COR-L47 (cell line): Measurements from ENCODE around the gene SORCS2.

ENCODE experiments used
- DNase-seq: peaks from one replicate; lab custom pipeline; 2025; lab: John Stamatoyannopoulos, UW

Gene SORCS2

DNA sequence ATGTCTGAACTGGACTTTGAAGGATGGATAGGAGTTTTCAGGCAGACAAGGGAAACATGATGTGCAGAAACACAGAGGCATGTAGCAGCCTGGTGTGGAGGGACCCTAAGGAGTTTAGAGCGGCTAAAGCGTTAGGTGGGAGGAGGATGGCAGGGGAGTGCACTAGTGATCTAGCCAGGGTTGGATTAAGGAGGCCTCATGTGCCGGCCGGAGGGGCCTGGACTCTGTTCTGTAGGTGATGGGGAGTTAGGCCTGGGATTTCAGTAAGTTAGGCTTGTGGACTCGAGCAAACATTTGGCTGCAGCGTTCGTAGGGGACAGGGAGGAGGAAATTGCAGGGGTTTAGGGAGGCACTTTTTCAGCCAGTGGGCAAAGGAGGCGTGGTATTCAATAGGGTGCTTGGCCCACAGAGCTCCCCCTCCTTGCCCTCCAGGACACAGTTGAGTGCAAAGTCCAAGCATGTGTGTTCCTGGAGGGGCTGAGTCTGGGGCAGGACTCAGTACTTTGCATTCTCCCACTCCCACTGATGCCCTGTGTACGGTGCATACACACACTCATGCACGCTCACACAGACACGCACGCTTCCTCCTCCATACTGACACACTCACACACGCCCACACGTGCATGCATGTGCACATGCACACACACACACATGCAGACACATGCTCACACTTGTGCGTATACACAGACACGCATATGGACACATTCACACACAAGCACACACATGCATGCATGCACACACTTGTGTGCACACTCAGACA, 223.8 kb downstream of the SORCS2 start:
- DNase-seq, result no peak

DNA sequence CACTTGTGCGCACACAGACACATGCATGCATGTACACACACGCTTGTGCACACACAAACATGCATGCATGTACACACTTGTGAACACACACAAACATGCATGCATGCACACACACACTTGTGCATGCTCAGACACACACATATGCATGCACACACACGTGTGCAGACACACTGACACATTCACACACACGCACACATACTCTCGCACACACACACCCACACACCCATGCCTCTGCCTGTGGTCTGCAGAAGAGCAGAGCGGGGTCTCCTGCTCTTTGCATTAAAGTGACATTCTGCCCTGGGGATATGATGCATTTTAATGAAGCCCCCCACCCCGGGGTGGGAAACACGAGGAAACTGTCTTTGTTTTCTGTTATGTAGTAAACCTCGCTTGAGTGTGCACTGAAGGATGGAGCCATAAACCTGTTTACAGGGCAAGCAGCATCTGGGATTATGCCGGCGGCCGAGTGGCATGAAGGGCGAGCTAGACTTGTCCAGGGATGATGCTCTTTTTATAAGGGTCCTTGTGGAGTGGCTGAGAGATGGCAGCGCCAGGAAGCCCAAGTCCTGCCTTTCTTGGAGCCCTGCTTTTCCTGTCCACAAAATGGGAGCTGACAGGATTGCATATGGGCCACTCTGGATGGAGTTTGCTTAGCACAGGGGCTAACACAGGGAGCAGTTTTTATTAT, 224.6 kb downstream of the SORCS2 start:
- DNase-seq, result no peak

- DNase-seq, result no peak
Observed at GRCh38 chr4:7417639-7418038, 225.3 kb downstream of the SORCS2 start.

GRCh38 chr4:7418131-7418943, 226.0 kb downstream of the SORCS2 start:
- no peak for DNase-seq

- no peak for DNase-seq
Observed at GRCh38 chr4:7419961-7420660, 227.8 kb downstream of the SORCS2 start.

DNA sequence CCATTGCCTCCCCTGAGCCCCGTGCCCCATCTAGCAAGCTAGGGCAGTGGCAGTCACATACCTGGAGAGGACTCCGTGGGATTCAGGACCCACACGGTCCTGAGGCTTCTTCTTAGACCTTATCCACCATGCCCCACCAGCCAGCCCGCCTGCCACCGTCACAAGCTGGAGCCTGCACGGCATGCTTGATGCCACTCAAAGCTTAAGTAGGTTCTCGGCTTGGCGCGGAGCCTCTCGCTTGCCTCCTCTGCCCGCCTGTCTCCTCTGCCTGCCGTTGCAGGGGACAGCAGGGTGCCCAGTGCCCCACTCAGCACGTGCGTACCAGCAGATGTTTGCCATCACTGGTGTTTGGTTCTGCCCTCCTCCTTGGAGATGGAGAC, 228.3 kb downstream of the SORCS2 start:
- DNase-seq, result no peak

GRCh38 chr4:7421356-7422150, 229.2 kb downstream of the SORCS2 start:
- DNase-seq, result no peak

- DNase-seq, result no peak
Observed at GRCh38 chr4:7422151-7422897, 230.0 kb downstream of the SORCS2 start.

DNA sequence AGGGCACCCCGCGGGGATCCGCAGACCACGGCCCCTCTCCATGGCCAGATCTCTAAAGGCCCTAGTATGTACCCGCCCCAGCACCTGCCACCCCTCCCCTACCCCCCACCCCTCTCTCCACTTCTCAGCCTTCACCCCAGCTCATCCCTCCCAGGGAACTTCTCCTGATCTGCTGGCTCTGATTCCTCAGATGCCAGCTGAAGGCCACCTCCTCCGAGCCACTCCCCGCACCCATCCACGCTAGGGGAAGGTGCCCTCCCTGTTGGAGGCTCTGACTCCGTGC, 230.5 kb downstream of the SORCS2 start:
- DNase-seq, result no peak

- no peak for DNase-seq
Observed at GRCh38 chr4:7423391-7423790, 231.1 kb downstream of the SORCS2 start.

DNA sequence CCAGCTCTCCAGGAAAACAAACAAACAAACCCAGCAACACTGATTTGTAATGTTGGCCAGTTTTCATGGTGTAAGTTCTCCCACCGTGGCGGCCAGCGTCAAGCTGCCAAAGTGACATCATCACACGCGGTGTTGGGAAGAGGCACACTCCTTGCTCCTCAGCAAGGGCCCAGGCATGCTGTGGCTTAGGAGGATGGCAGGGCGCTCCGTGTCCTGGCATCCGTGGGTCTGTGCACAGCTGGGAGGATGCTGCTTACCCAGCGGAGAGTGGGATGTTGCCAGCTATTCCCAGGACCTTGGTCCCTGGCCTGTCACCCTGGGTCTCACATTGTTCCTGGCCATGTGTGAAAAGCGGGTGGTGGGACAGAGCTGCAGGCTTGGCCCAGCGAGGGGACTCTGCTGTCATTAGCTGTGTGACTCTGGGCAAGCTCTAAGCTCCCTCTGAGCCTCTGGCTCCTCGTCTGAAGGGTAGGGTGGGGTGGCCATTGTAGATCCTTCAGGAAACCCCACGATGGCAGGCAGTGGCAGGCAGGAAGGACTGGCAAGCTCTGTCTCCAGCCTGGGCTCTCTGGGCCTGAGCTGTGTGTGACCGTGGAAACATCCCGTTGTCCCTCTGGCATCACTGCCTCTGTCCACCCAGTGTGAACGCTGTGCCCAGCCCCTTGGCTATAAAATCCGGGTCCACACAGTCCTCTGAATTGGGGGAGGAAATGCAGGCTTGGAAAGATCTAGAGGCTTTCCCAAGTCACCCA, 231.6 kb downstream of the SORCS2 start:
- DNase-seq, result no peak

GRCh38 chr4:7424553-7425111, 232.3 kb downstream of the SORCS2 start:
- DNase-seq, result no peak

DNA sequence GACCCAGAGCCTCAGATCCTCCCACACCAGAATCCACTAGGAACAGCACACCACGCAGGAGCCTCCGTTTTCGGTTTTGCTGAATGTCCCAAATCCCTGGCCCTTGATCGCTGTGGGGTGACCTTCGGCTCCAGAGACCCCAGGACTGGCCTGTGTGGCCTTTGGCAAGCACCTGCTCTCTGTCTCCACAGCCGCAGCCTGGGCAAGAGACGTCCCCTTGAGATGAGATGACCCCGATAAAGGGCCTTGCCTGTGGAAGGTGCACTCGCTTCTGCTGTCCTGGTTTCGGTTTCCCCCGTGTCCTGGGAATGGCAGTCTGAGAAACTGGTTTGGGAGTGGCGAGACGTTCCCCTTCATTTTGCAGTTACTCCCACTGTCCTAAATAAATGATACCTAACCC, 232.8 kb downstream of the SORCS2 start:
- DNase-seq, result no peak

GRCh38 chr4:7425591-7426468, 233.5 kb downstream of the SORCS2 start:
- DNase-seq, result no peak

DNA sequence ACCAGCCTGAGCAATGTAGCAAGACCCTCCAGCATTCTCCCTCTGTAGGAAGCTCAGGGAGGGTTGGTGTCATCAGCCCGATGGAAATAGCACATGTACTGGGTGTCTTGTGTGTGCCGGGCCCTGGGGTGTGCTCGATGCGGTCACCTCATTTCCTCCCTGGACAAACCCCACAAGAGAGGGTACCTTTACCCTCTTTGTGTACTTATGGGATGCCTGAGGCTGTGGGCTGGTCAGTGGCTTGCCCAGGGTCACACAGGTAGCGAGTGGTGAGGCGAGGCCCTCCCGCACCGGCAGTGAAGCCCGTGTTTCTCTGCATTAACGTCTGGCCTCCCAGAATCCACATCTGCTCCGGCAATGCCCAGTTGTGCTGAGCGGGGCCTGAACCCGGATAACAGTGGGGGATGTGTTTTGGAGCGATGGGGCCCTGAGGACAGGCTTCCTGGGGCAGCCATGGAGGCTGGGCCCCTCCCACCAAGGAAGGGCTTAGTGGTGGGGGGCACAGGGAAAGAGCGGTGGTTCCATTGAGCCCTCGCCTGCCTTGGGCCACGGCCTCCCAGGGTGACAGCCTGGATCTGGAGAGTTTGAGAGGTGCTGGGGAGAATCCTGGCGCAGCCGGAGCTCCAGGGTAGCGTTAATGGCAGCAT, 234.3 kb downstream of the SORCS2 start:
- DNase-seq, result no peak

- DNase-seq, result no peak
Observed at GRCh38 chr4:7427361-7427760, 235.0 kb downstream of the SORCS2 start.

DNA sequence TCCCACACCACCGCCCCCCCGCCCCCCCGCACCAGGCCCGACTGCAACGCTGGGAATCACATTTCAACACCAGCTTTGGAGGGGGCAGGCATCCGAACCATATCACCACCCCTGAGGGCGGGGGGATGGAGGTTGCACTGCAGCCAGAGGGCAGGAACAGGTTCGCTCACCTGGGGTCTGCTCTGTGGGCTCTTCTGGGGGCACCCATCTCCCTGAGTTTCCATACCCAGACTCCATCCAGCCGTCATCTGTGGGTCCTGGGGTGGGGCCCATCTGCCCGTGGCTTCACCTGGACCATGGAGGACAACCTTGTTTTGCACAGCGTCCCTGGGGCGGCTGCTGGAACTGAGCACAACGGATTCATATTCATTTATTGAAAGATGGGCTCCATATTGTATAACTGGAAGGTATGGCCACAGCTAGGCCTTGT, 235.5 kb downstream of the SORCS2 start:
- no peak for DNase-seq
